ENCODE measurements around the gene MMP13. TPM values are rescaled to one million over a fixed set of nuclear protein-coding genes. Genes with fewer than 3 reads are reported as not detected.

The MMP13 gene
- polyA plus RNA-seq, 2 of the 4 experiments (the other 2 are of a cell fraction): not detected

DNA sequence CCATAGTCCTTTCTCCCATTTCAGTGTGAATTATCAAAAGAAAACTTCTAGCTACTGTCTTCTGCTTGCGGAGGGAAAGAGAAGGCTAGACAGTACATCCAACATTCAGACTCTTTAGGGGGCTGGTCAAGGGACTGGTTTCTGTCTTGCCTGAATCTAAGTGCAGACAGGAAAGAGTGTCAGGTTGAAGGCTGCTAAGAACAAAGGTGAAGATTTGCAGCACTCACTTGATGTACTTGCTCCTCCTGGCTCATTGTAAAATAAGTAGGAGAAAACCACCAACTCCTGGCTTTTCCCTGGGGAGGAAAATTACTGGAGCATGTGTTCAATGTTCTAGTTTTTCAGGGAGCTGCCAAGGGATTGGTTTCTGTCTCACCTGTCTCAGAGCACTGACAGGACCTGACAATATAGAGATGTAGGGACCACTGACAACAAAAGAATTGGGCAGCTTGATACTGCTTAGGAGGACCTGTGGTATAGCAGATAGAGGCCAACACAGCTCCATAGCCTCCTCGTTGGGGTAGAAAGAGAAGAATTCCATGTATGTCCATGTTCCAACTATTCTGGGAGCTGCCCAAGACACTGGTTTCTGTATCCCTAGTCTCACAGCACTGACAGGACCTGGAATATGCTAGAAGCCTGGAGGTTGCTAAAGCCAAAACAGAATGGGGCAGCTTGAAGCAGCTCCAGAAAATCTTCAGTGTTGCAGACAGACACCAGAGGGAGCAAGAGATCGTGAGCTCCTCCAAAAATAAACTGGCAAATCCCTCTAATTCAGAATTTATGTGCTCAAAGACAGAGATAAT, 41.1 kb downstream of the MMP13 start:
- no peaks in the 10 kb centered on the region for H3K9me3 ChIP-seq
- no peak overlapping the region for H3K27ac ChIP-seq
- 31% methylated on average over 3 of the region's 3 CpGs for WGBS (ENCODE audit: missing lambda C conversion rate)
- TF ChIP-seq RAD21 (conservative IDR thresholded peaks at IDR 0.05 in 1 of 2, IDR thresholded peaks at IDR 0.05 in 1 of 2) (peak; percentile 42 to 47; a peak in 3 of 5 replicates), SMC3 (IDR thresholded peaks at IDR 0.05) (peak; percentile 51), ZNF302 (CRISPR knock-in tag; IDR thresholded peaks at IDR 0.05) (no peak), CTCF (IDR thresholded peaks at IDR 0.05) (peak; percentile 47)
- CTCF ChIA-PET: interaction anchor here (0.6 to 2.5 kb wide), 18 partner anchors 8 to 181 kb away, joined by 3 to 14 read pairs (median 5); partner anchors contain the start of gene MMP10
- H3K4me2 ChIP-seq: no peak overlapping the region
- H3K4me3 ChIP-seq: no peak overlapping the region
- FAIRE-seq (no peak), ATAC-seq (peak; percentile 62 to 73; a peak in 5 of 6 replicates), DNase-seq (ENCODE audit: low read depth in 1 of 2, low spot score in 1 of 2) (peak; percentile 18 to 23)
- H3K4me1 ChIP-seq: no peaks in the 10 kb centered on the region
- POLR2A ChIA-PET: no interaction called here

DNA sequence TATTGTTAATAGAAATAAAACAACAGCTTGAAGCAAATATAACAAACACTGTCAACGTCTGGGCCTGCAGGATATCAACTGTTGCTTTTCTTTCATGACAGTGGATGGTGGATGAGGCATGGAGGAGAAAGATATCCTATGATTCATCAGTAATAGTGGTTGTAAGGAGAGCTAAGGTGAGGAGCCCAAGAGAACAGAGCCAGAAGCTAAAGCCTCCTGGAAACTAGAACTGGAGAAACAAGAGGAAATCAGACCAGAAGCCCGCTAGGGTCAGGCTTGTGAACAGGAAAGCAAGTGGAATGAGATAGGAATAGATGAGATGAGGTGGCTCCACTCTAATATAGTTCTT, 43.1 kb downstream of the MMP13 start:
- POLR2A ChIA-PET: no interaction called here
- TF ChIP-seq CBX8 (IDR thresholded peaks at IDR 0.05) (no peak), RARB (CRISPR knock-in tag; IDR thresholded peaks at IDR 0.05) (no peak), MAX (IDR thresholded peaks at IDR 0.05) (no peak), SREBF2 (IDR thresholded peaks at IDR 0.05) (no peak), HDAC2 (IDR thresholded peaks at IDR 0.05) (no peak), PHF8 (IDR thresholded peaks at IDR 0.05; ENCODE audit: borderline replicate concordance, low read depth) (no peak), RFX5 (IDR thresholded peaks at IDR 0.05) (no peak), CBX2 (IDR thresholded peaks at IDR 0.05; ENCODE audit: borderline replicate concordance, low read depth) (no peak), RCOR1 (IDR thresholded peaks at IDR 0.05; ENCODE audit: low read depth, low read length) (no peak), REST (IDR thresholded peaks at IDR 0.05) (no peak), EP300 (IDR thresholded peaks at IDR 0.05) (no peak)
- TF ChIP-seq, protein P1, sequence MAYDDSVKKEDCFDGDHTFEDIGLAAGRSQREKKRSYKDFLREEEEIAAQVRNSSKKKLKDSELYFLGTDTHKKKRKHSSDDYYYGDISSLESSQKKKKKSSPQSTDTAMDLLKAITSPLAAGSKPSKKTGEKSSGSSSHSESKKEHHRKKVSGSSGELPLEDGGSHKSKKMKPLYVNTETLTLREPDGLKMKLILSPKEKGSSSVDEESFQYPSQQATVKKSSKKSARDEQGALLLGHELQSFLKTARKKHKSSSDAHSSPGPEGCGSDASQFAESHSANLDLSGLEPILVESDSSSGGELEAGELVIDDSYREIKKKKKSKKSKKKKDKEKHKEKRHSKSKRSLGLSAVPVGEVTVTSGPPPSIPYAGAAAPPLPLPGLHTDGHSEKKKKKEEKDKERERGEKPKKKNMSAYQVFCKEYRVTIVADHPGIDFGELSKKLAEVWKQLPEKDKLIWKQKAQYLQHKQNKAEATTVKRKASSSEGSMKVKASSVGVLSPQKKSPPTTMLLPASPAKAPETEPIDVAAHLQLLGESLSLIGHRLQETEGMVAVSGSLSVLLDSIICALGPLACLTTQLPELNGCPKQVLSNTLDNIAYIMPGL (CRISPR knock-in tag; IDR thresholded peaks at IDR 0.05; ENCODE audit: borderline replicate concordance): no peak
- Histone ChIP-seq H3K27ac (no peak overlapping the region), H3K9me3 (no peaks in the 10 kb centered on the region), H3K4me3 (no peak overlapping the region), H3K4me1 (no peaks in the 10 kb centered on the region), H3K4me2 (no peak overlapping the region)
- no peak for FAIRE-seq
- ATAC-seq: no peak
- WGBS (ENCODE audit: missing lambda C conversion rate): 40% methylated on average over 2 of the region's 2 CpGs
- CTCF ChIA-PET: interaction anchor here (2.8 kb wide), 1 partner anchor 28 kb away, joined by 8 read pairs; no protein-coding TSS in a partner anchor
- no peak for DNase-seq (ENCODE audit: low read depth in 1 of 2, low spot score in 1 of 2)
